ENCODE data around the gene IDH3B. TPM values are rescaled to one million over a fixed set of nuclear protein-coding genes. Genes with fewer than 3 reads are reported as not detected.

Gene IDH3B
- polyA plus RNA-seq, 1 experiment, result 143 TPM

GRCh38 chr20:2655331-2656116 lies 8.5 kb downstream of the IDH3B start:
- Histone ChIP-seq H3K4me3 (ENCODE audit: low read depth, low read length) (no peak overlapping the region), H3K27me3 (ENCODE audit: control insufficient read depth, insufficient read depth, low read length) (no peaks in the 10 kb centered on the region), H3K36me3 (ENCODE audit: control insufficient read depth, insufficient read depth, low read length) (peaks cover 41% of the 10 kb centered on the region)
- no peak for DNase-seq (ENCODE audit: low read depth)
- ChIA-PET CTCF (interaction anchor here (1.0 kb wide), 1 partner anchor 131 kb away, joined by 3 read pairs; no protein-coding TSS in a partner anchor), POLR2A (no interaction called here)
- no peak for TF ChIP-seq CTCF (IDR thresholded peaks at IDR 0.05; ENCODE audit: insufficient read depth, low read depth, low read length)

- H3K36me3 ChIP-seq (ENCODE audit: control insufficient read depth, insufficient read depth, low read length), result peaks cover 39% of the 10 kb centered on the region
- ChIA-PET POLR2A (no interaction called here), CTCF (interaction anchor here (1.0 kb wide), 1 partner anchor 130 kb away, joined by 3 read pairs; no protein-coding TSS in a partner anchor)
- no peak for TF ChIP-seq CTCF (IDR thresholded peaks at IDR 0.05; ENCODE audit: insufficient read depth, low read depth, low read length)
- no peak for DNase-seq (ENCODE audit: low read depth)
- no peaks in the 10 kb centered on the region for H3K27me3 ChIP-seq (ENCODE audit: control insufficient read depth, insufficient read depth, low read length)
- H3K4me3 ChIP-seq (ENCODE audit: low read depth, low read length), result no peak overlapping the region
Observed at GRCh38 chr20:2654831-2655230, 9.2 kb downstream of the IDH3B start.

- no peak overlapping the region; the same call in 1 of the 2 replicates for H3K4me3 ChIP-seq (ENCODE audit: low read depth, low read length)
- H3K27me3 ChIP-seq (ENCODE audit: control insufficient read depth, insufficient read depth, low read length), result no peaks in the 10 kb centered on the region
- ChIA-PET POLR2A (no interaction called here), CTCF (interaction anchor here (1.0 to 1.3 kb wide), 2 partner anchors 10 to 129 kb away, joined by 3 read pairs; no protein-coding TSS in a partner anchor)
- peaks cover 39% of the 10 kb centered on the region for H3K36me3 ChIP-seq (ENCODE audit: control insufficient read depth, insufficient read depth, low read length)
- no peak for DNase-seq (ENCODE audit: low read depth)
- no peak for TF ChIP-seq CTCF (IDR thresholded peaks at IDR 0.05; ENCODE audit: insufficient read depth, low read depth, low read length)
Observed at GRCh38 chr20:2654384-2654822, 9.6 kb downstream of the IDH3B start.

GRCh38 chr20:2653556-2654383 lies 10.2 kb downstream of the IDH3B start:
- no peak for DNase-seq (ENCODE audit: low read depth)
- POLR2A ChIA-PET, result interaction anchor here (1.5 kb wide), 1 partner anchor 10 kb away, joined by 5 read pairs; the partner anchor contains the start of gene IDH3B

More at GRCh38 chr20:2653556-2654383, 10.2 kb downstream of the IDH3B start:
- no peak for TF ChIP-seq CTCF (IDR thresholded peaks at IDR 0.05; ENCODE audit: insufficient read depth, low read depth, low read length)
- CTCF ChIA-PET, result interaction anchor here (1.3 kb wide), 1 partner anchor 9 kb away, joined by 3 read pairs; no protein-coding TSS in a partner anchor
- Histone ChIP-seq H3K4me3 (ENCODE audit: low read depth, low read length) (peak overlapping the region; percentile 87), H3K27me3 (ENCODE audit: control insufficient read depth, insufficient read depth, low read length) (no peaks in the 10 kb centered on the region), H3K36me3 (ENCODE audit: control insufficient read depth, insufficient read depth, low read length) (peaks cover 34% of the 10 kb centered on the region)
